H1 (cell line): ENCODE measurements around the gene RIMS1. TPM values are rescaled to one million over a fixed set of nuclear protein-coding genes. Genes with fewer than 3 reads are reported as not detected.

Experiments used
- CTCF ChIA-PET: fragments of 300-600 bp; sonication (Branson Sonifier 250); formaldehyde crosslinking; loops from one replicate; lab custom pipeline; 2021; ENCODE audit not compliant: partially characterized antibody; lab: Charles Lee
- POLR2A ChIA-PET: fragments of 300-600 bp; sonication (Branson Sonifier 250); formaldehyde crosslinking; loops from one replicate; lab custom pipeline; 2021; ENCODE audit warnings: inconsistent platforms; ENCODE audit not compliant: partially characterized antibody; lab: Charles Lee
- DNase-seq, 2 experiments: peaks; one replicate each; pipeline versions ENCODE4 v3.0.0 to v3.0.0-alpha.2; 2010 to 2022; ENCODE audit warnings: low spot score in 2 of 2, low read depth in 1 of 2, mixed read lengths in 1 of 2
- FAIRE-seq: peaks from 2 replicates; lab custom pipeline; 2011; peaks lifted over from hg19 to GRCh38; lab: Jason Lieb, UNC
- H2AFZ ChIP-seq: 2 replicates; pipeline ENCODE4 v1.8.1; 2012; ENCODE audit warnings: low read length, inconsistent platforms
- H2AK5ac ChIP-seq: 2 replicates; pipeline ENCODE4 v1.6.1; 2013; ENCODE audit warnings: low read depth, low read length
- H2BK120ac ChIP-seq: replicated peaks from 2 replicates; pipeline ENCODE3; 2013; ENCODE audit warnings: low read depth, low read length, inconsistent platforms
- H2BK12ac ChIP-seq: 2 replicates; pipeline ENCODE4 v1.6.1; 2013; ENCODE audit warnings: low read depth, low read length
- H2BK15ac ChIP-seq: 2 replicates; pipeline ENCODE4 v1.6.1; 2013; ENCODE audit warnings: low read length
- H2BK20ac ChIP-seq: 2 replicates; pipeline ENCODE4 v1.6.1; 2013; ENCODE audit warnings: low read length
- H2BK5ac ChIP-seq: 2 replicates; pipeline ENCODE4 v1.6.1; 2013; ENCODE audit warnings: low read depth, low read length
- H3K14ac ChIP-seq: 2 replicates; pipeline ENCODE4 v1.6.1; 2013; ENCODE audit warnings: inconsistent platforms; ENCODE audit not compliant: insufficient read length
- H3K18ac ChIP-seq: 2 replicates; pipeline ENCODE4 v1.6.1; 2013; ENCODE audit warnings: low read length; ENCODE audit errors: extremely low read depth
- H3K23ac ChIP-seq: 2 replicates; pipeline ENCODE4 v1.6.1; 2013; ENCODE audit warnings: inconsistent platforms; ENCODE audit not compliant: insufficient read length
- H3K23me2 ChIP-seq: 2 replicates; pipeline ENCODE4 v1.6.1; 2013; ENCODE audit warnings: low read depth, low read length
- H3K27ac ChIP-seq: 2 replicates; pipeline ENCODE4 v1.6.1; 2011; ENCODE audit warnings: low read depth, low read length, inconsistent platforms
- H3K27me3 ChIP-seq, 4 experiments: replicated peaks in 1 of 4; 1 replicate in 1 of 4; 2 replicates in 3 of 4; pipeline versions ENCODE4 v1.6.1 to v1.8.1; 2011 to 2013; ENCODE audit warnings: low read length in 3 of 4, mild to moderate bottlenecking in 3 of 4, inconsistent platforms in 2 of 4, mixed read lengths in 2 of 4, moderate library complexity in 1 of 4; ENCODE audit not compliant: control insufficient read depth in 3 of 4, insufficient read depth in 3 of 4; ENCODE audit errors: extremely low read depth in 1 of 4
- H3K36me3 ChIP-seq, 4 experiments: 2 replicates each; pipeline versions ENCODE4 v1.6.1 to v1.8.1; 2011 to 2013; ENCODE audit warnings: mild to moderate bottlenecking in 4 of 4, low read length in 3 of 4, moderate library complexity in 2 of 4, control low read depth in 1 of 4, inconsistent platforms in 1 of 4; ENCODE audit not compliant: insufficient read depth in 4 of 4, control insufficient read depth in 2 of 4
- H3K4ac ChIP-seq: replicated peaks from 2 replicates; pipeline ENCODE3; 2013; ENCODE audit warnings: low read length, low read depth, mixed read lengths, inconsistent platforms; ENCODE audit not compliant: insufficient read length
- H3K4me1 ChIP-seq, 4 experiments: replicated peaks in 1 of 4; 1 replicate in 1 of 4; 2 replicates in 3 of 4; pipeline versions ENCODE4 v1.6.1 to v1.8.1; 2011 to 2013; ENCODE audit warnings: low read length in 3 of 4, inconsistent platforms in 2 of 4, mixed read lengths in 1 of 4; ENCODE audit not compliant: insufficient read depth in 4 of 4, control insufficient read depth in 3 of 4
- H3K4me2 ChIP-seq, 2 experiments: 2 replicates each; pipeline versions ENCODE4 v1.6.1 to v1.8.1; 2011 to 2013; ENCODE audit warnings: low read depth in 2 of 2, low read length in 2 of 2, control low read depth in 1 of 2, inconsistent platforms in 1 of 2, mild to moderate bottlenecking in 1 of 2; ENCODE audit not compliant: insufficient read depth in 1 of 2
- H3K4me3 ChIP-seq, 4 experiments: fragments of 200-600, 300-600 bp in 1 of 4; sonication (generic), shearing (Covaris generic), sonication (Bioruptor Twin) in 1 of 4; 2 replicates each; pipeline versions ENCODE4 v1.5.1 to v1.8.1; 2011 to 2016; ENCODE audit warnings: low read length in 4 of 4, low read depth in 3 of 4, control low read depth in 2 of 4, inconsistent platforms in 2 of 4, mild to moderate bottlenecking in 2 of 4, mixed read lengths in 1 of 4, moderate library complexity in 1 of 4; ENCODE audit not compliant: insufficient read depth in 2 of 4; ENCODE audit errors: extremely low read depth in 1 of 4
- H3K56ac ChIP-seq: replicated peaks from 2 replicates; pipeline ENCODE3; 2013; ENCODE audit warnings: low read depth, mild to moderate bottlenecking, mixed read lengths, low read length, inconsistent platforms; ENCODE audit not compliant: insufficient read length
- H3K79me1 ChIP-seq: 2 replicates; pipeline ENCODE4 v1.6.1; 2013; ENCODE audit warnings: low read depth, low read length, control low read depth
- H3K79me2 ChIP-seq, 2 experiments: 2 replicates each; pipeline versions ENCODE4 v1.6.1 to v1.8.1; 2012 to 2013; ENCODE audit warnings: low read length in 2 of 2, mild to moderate bottlenecking in 2 of 2, inconsistent platforms in 1 of 2; ENCODE audit not compliant: insufficient read depth in 2 of 2, control insufficient read depth in 1 of 2
- H3K9ac ChIP-seq, 4 experiments: replicated peaks in 1 of 4; 1 replicate in 1 of 4; 2 replicates in 3 of 4; pipeline versions ENCODE4 v1.6.1 to v1.8.1; 2011 to 2013; ENCODE audit warnings: low read depth in 3 of 4, low read length in 3 of 4, control low read depth in 2 of 4, mild to moderate bottlenecking in 2 of 4, moderate library complexity in 2 of 4, inconsistent platforms in 1 of 4; ENCODE audit errors: extremely low read depth in 1 of 4
- H3K9me3 ChIP-seq, 2 experiments: 2 replicates each; pipeline versions ENCODE4 v1.6.1 to v1.8.1; 2012 to 2013; ENCODE audit warnings: mild to moderate bottlenecking in 2 of 2, moderate library complexity in 2 of 2, control low read depth in 1 of 2, inconsistent platforms in 1 of 2, low read depth in 1 of 2, low read length in 1 of 2, mixed read lengths in 1 of 2; ENCODE audit not compliant: insufficient read depth in 2 of 2
- H4K20me1 ChIP-seq, 2 experiments: replicated peaks in 1 of 2; 2 replicates each; pipeline versions ENCODE3 to v1.8.1; 2011 to 2013; ENCODE audit warnings: inconsistent platforms in 2 of 2, low read length in 2 of 2, mild to moderate bottlenecking in 1 of 2; ENCODE audit not compliant: insufficient read depth in 2 of 2, control insufficient read depth in 1 of 2
- H4K5ac ChIP-seq: 2 replicates; pipeline ENCODE4 v1.6.1; 2013; ENCODE audit warnings: low read length, low read depth, mixed read lengths, inconsistent platforms; ENCODE audit not compliant: insufficient read length
- H4K8ac ChIP-seq: 2 replicates; pipeline ENCODE4 v1.8.0; 2013; ENCODE audit warnings: mild to moderate bottlenecking, moderate library complexity, low read length, inconsistent platforms; ENCODE audit not compliant: insufficient read depth; ENCODE audit errors: extremely low read depth
- H4K91ac ChIP-seq: replicated peaks from 2 replicates; pipeline ENCODE3; 2013; ENCODE audit warnings: low read length, mixed read lengths, inconsistent platforms; ENCODE audit not compliant: insufficient read length
- SRF ChIP-seq: IDR thresholded peaks from 2 replicates; pipeline ENCODE4 v1.6.1; 2011; ENCODE audit warnings: mild to moderate bottlenecking, low read depth, low read length, moderate library complexity
- WGBS, 2 experiments: shearing (Covaris generic) in 1 of 2; methylation state at CpG; one replicate each; pipeline versions ENCODE4 v1.1.6 to v1.1.7; 2013 to 2015; ENCODE audit warnings: low lambda C conversion rate in 2 of 2, mixed read lengths in 2 of 2, inconsistent platforms in 1 of 2, low coverage in 1 of 2, missing lambda C conversion rate in 1 of 2; ENCODE audit not compliant: insufficient replicate concordance in 2 of 2, insufficient coverage in 1 of 2, insufficient read length in 1 of 2; ENCODE audit errors: extremely low coverage in 1 of 2, missing lambda C conversion rate in 1 of 2; 5-methylcytosine and 5-hydroxymethylcytosine counted together
- polyA plus RNA-seq, 7 experiments: library from polyadenylated mRNA; depleted of rRNA in 3 of 7; stranded (reverse) in 5 of 7; unstranded in 2 of 7; fragments of >200 nt in 5 of 7; fragments of 200-250 nt in 2 of 7; gene quantifications; 1 replicate in 5 of 7; 2 replicates in 1 of 7; 4 replicates in 1 of 7; pipeline versions ENCODE4 v1.2.1 to v1.2.3, GENCODE V29; 2011 to 2013; ENCODE audit warnings: missing spikeins in 2 of 7, mixed read lengths in 2 of 7
- total RNA-seq: library from RNA; stranded (reverse); fragmentation: NEBNext Ultra II Directional; extraction: Animal tissue kit (Norgen Biotek cat#: 25700); gene quantifications from 2 replicates; pipeline ENCODE4 v1.2.1, GENCODE V29; 2021
- TF ChIP-seq, protein P1 (sequence below), 3 experiments: IDR thresholded peaks; 1 replicate in 2 of 3; 2 replicates in 1 of 3; pipeline versions ENCODE4 v1.5.1 to v1.6.1; 2011; ENCODE audit warnings: low read length in 3 of 3, mild to moderate bottlenecking in 3 of 3, inconsistent platforms in 2 of 3, low read depth in 1 of 3, moderate library complexity in 1 of 3; ENCODE audit not compliant: insufficient read depth in 1 of 3; ENCODE audit errors: control extremely low read depth in 1 of 3
- TF ChIP-seq, protein P2 (sequence below): IDR thresholded peaks from 2 replicates; pipeline ENCODE4 v1.6.1; 2011; ENCODE audit warnings: low read depth, mild to moderate bottlenecking, low read length; ENCODE audit not compliant: insufficient read depth

Gene RIMS1
- total and polyA plus RNA-seq, 2 of the 8 experiments (the other 6 are each of a cell fraction or from before 2014, with no cell fraction given), result 0.63 to 2.3 TPM

DNA sequence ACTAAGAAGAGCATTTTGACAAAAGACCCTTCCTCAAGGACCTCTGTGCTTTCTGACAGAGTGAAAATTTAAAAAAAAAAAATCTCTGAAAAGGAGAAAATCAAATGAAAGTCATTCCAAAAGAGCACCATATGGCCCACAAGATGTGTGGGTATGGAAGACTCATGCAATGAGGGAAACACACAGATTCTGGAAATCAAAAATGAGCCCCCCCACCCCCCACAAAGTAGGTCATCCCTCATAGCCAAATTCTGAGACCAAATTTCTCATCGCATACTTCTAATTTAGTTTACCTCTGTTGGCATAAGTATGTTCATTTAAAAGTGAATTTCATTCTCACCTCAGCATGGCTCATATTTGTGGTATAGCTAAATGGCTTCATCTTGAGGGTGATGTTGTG lies 554.3 kb downstream of the RIMS1 start:
- ChIA-PET CTCF (interaction anchor here (0.7 kb wide), 1 partner anchor 185 kb away, joined by 3 read pairs; no protein-coding TSS in a partner anchor), POLR2A (no interaction called here)
- Histone ChIP-seq H4K20me1 (no peaks in the 10 kb centered on the region), H3K9me3 (no peaks in the 10 kb centered on the region), H3K27ac (no peak overlapping the region), H3K4me3 (no peak overlapping the region), H2AK5ac (no peak overlapping the region), H2AFZ (no peak overlapping the region), H4K91ac (no peak overlapping the region), H3K9ac (no peak overlapping the region), H3K27me3 (no peaks in the 10 kb centered on the region), H2BK5ac (no peak overlapping the region), H3K23ac (no peak overlapping the region), H3K4me1 (peaks cover 0 to 3% (median 2%) of the 10 kb centered on the region in 4 experiments; a peak in 1 of 7 replicates), H3K4ac (no peak overlapping the region), H2BK20ac (no peak overlapping the region), H2BK12ac (no peak overlapping the region), H3K23me2 (peaks cover 2% of the 10 kb centered on the region; the same call in 1 of the 2 replicates), H3K79me1 (no peaks in the 10 kb centered on the region), H2BK15ac (no peak overlapping the region), H4K5ac (no peak overlapping the region), H3K18ac (no peak overlapping the region), H2BK120ac (no peak overlapping the region), H3K14ac (no peak overlapping the region), H3K79me2 (no peaks in the 10 kb centered on the region), H3K4me2 (no peak overlapping the region), H4K8ac (no peak overlapping the region), H3K36me3 (no peaks in the 10 kb centered on the region), H3K56ac (no peak overlapping the region)
- no peak for FAIRE-seq
- WGBS, 2 experiments, result 100% methylated on average over 1 of the region's 1 CpG; no CpG with 5 or more reads in 1 of the 2 experiments
- DNase-seq, result no peak
- TF ChIP-seq, protein P1, sequence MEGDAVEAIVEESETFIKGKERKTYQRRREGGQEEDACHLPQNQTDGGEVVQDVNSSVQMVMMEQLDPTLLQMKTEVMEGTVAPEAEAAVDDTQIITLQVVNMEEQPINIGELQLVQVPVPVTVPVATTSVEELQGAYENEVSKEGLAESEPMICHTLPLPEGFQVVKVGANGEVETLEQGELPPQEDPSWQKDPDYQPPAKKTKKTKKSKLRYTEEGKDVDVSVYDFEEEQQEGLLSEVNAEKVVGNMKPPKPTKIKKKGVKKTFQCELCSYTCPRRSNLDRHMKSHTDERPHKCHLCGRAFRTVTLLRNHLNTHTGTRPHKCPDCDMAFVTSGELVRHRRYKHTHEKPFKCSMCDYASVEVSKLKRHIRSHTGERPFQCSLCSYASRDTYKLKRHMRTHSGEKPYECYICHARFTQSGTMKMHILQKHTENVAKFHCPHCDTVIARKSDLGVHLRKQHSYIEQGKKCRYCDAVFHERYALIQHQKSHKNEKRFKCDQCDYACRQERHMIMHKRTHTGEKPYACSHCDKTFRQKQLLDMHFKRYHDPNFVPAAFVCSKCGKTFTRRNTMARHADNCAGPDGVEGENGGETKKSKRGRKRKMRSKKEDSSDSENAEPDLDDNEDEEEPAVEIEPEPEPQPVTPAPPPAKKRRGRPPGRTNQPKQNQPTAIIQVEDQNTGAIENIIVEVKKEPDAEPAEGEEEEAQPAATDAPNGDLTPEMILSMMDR (IDR thresholded peaks at IDR 0.05; ENCODE audit: control extremely low read depth in 1 of 3, insufficient read depth in 1 of 3, low read depth in 1 of 3, low read length in 3 of 3), result no peak
- TF ChIP-seq, protein P2, sequence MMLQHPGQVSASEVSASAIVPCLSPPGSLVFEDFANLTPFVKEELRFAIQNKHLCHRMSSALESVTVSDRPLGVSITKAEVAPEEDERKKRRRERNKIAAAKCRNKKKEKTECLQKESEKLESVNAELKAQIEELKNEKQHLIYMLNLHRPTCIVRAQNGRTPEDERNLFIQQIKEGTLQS, result no peak
- TF ChIP-seq SRF, result no peak
